Heart left ventricle (tissue), 13 donors: ENCODE data around the gene CTPS1.

Experiments used
- POLR2A ChIP-seq, 2 donors: fragments of 450-650 bp; IDR thresholded peaks; one replicate each; pipeline ENCODE4 v1.6.1; 2017; ENCODE audit warnings: antibody characterized with exemption in 2 of 2, mild to moderate bottlenecking in 2 of 2, moderate library complexity in 2 of 2
- TF ChIP-seq, protein P1 (sequence below), 12 donors: fragments of 200-600 bp; sonication (generic) in 4 of 12; IDR thresholded peaks; one replicate each; pipeline versions ENCODE4 v1.5.0 to v1.8.0; 2018 to 2022; ENCODE audit warnings: antibody characterized with exemption in 12 of 12, mild to moderate bottlenecking in 5 of 12
- donor health status: ischemic (EF 13 %, LVEDD 7.1; RV severe dilation, severe dysfunction).
- donor health status: DM: no; HTN: yes; CAD: no.
- donor health status: DM: no; HTN: no; CAD: no.
- donor health status: ischemic (EF 25% LVEDD 6.9; RV normal size, moderate dysfunction).
- donor health status: ischemic (EF 25% LVEDD 5.7; RV mildly dilated, moderate dysfunction).
- donor health status: ischemic (EF 35%, LVEDD 5.7; RV mildly dilated, moderate dysfunction).
- donor health status: nonischemic (EF 11% LVEDD 7.7; RV severe dilation, severe dysfunction).
- donor health status: DM: yes; HTN: yes; CAD: no.
- donor health status: PGD.
- donor health status: ischemic (EF 29% LVEDD 5.4; RV normal size, mild dysfunction).
- donor health status: nonischemic (EF 23%, LVEDD 6.1; RV moderate dilation, normal function).

DNA sequence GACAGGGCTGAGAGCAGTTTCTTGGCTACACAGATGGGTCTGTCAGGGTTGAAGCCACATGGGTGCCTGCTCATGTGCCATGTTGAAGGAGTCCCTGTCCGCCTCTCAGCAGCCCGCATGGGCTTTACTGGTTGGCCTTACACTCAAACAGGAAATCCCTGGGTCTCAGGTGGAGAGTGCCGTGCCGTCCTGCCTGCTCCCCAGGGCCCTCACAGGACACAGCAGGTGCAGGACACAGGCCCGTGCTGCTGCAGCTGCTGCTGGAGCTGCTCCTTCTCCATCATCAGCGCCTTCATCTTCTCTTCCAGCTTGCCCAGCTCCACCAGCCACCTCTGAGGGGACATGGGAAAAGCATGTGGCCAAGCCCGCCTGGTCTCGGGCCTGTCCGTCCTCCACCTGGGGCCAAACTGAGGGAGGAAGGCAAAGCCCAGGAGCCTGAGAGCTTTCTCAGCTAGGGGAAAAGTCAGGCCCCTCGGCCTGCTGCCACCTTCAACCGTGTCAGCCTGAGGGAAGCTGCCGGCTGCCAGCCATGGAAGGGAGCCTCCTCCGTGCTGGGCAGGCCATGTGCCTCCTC is 36.5 kb downstream of the CTPS1 start:
- TF ChIP-seq, protein P1, sequence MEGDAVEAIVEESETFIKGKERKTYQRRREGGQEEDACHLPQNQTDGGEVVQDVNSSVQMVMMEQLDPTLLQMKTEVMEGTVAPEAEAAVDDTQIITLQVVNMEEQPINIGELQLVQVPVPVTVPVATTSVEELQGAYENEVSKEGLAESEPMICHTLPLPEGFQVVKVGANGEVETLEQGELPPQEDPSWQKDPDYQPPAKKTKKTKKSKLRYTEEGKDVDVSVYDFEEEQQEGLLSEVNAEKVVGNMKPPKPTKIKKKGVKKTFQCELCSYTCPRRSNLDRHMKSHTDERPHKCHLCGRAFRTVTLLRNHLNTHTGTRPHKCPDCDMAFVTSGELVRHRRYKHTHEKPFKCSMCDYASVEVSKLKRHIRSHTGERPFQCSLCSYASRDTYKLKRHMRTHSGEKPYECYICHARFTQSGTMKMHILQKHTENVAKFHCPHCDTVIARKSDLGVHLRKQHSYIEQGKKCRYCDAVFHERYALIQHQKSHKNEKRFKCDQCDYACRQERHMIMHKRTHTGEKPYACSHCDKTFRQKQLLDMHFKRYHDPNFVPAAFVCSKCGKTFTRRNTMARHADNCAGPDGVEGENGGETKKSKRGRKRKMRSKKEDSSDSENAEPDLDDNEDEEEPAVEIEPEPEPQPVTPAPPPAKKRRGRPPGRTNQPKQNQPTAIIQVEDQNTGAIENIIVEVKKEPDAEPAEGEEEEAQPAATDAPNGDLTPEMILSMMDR (IDR thresholded peaks at IDR 0.05) = no peak
- no peak for TF ChIP-seq POLR2A (IDR thresholded peaks at IDR 0.05)
